ENCODE measurements around the gene CEP250.
"Not testable (repeated sequence)": the region's sequence is repeated elsewhere in the genome, so short reads cannot be mapped to it uniquely, and the experiment has no call there.

Gene CEP250

DNA sequence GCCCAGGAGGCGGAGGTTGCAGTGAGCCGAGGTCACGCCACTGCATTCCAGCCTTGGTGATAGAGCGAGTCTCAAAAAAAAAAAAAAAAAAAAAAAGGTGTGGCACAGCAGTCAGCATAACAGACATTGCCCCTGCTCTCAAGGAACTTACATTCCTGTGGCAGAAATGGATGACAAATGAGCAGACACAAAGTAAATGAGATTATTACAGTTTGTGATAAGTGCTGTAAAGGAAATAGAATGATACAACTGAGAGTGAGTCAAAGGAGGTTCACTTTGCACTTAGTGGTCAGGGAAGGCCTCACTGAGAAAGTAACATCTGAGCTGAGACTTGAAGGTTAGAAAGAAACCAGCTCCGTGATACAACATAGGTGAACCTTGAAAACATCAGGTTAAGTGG lies 36.4 kb downstream of the CEP250 start:
- in situ Hi-C loops (cut with MboI; ENCODE audit: low sequenced_read_pairs): no loop called here

GRCh38 chr20:35492352-35492751 lies 37.0 kb downstream of the CEP250 start:
- in situ Hi-C loops (cut with MboI; ENCODE audit: low sequenced_read_pairs): no loop called here

- in situ Hi-C loops (cut with MboI; ENCODE audit: low sequenced_read_pairs): no loop called here
Measured at GRCh38 chr20:35496481-35496880, 41.1 kb downstream of the CEP250 start.

- in situ Hi-C loops (cut with MboI; ENCODE audit: low sequenced_read_pairs): no loop called here
Measured at GRCh38 chr20:35497320-35497719, 41.9 kb downstream of the CEP250 start.

DNA sequence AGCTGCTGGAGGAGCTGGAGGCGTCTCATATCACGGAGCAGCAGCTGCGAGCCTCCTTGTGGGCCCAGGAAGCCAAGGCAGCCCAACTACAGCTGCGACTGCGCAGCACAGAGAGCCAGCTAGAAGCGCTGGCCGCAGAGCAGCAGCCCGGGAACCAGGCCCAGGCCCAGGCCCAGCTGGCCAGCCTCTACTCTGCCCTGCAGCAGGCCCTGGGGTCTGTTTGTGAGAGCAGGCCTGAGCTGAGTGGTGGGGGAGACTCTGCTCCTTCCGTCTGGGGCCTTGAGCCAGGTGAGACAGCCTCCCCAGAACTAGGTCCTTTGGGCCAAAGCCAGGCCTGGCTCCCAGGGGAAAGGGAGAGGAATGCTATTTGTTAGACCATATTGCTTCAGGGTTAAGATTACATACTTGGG lies 42.4 kb downstream of the CEP250 start:
- in situ Hi-C loops (cut with MboI; ENCODE audit: low sequenced_read_pairs): no loop called here

DNA sequence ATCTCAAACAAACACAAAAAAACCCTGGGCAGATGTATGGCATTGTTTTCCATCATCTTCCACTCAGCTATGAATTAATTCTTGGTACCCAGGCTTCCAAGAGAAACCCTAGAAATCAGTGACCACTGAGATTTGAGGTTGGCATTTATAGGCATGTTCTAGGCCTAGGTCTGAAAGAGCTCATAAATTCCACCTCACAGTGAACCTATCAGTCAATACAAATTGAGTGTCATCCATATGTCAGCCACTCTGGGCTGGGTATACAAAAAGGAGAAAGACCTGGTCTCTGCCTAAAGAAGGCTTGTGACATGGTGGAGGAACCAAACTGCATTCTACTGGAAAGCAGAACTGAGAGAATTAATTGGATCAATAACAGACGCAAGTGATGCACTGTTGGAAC lies 43.9 kb downstream of the CEP250 start:
- in situ Hi-C loops (cut with MboI; ENCODE audit: low sequenced_read_pairs): no loop called here

DNA sequence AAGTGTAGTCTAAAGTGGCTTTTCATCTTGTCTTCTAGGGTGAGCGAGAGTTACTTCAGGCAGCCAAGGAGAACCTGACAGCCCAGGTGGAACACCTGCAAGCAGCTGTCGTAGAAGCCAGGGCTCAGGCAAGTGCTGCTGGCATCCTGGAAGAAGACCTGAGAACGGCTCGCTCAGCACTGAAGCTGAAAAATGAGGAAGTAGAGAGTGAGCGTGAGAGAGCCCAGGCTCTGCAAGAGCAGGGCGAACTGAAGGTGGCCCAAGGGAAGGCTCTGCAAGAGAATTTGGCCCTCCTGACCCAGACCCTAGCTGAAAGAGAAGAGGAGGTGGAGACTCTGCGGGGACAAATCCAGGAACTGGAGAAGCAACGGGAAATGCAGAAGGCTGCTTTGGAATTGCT lies 47.0 kb downstream of the CEP250 start:
- in situ Hi-C loops (cut with MboI; ENCODE audit: low sequenced_read_pairs): no loop called here

DNA sequence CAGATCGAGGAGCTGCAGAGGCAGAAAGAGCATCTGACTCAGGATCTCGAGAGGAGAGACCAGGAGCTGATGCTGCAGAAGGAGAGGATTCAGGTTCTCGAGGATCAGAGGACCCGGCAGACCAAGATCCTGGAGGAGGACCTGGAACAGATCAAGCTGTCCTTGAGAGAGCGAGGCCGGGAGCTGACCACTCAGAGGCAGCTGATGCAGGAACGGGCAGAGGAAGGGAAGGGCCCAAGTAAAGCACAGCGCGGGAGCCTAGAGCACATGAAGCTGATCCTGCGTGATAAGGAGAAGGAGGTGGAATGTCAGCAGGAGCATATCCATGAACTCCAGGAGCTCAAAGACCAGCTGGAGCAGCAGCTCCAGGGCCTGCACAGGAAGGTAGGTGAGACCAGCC lies 47.9 kb downstream of the CEP250 start:
- in situ Hi-C loops (cut with MboI; ENCODE audit: low sequenced_read_pairs): no loop called here

DNA sequence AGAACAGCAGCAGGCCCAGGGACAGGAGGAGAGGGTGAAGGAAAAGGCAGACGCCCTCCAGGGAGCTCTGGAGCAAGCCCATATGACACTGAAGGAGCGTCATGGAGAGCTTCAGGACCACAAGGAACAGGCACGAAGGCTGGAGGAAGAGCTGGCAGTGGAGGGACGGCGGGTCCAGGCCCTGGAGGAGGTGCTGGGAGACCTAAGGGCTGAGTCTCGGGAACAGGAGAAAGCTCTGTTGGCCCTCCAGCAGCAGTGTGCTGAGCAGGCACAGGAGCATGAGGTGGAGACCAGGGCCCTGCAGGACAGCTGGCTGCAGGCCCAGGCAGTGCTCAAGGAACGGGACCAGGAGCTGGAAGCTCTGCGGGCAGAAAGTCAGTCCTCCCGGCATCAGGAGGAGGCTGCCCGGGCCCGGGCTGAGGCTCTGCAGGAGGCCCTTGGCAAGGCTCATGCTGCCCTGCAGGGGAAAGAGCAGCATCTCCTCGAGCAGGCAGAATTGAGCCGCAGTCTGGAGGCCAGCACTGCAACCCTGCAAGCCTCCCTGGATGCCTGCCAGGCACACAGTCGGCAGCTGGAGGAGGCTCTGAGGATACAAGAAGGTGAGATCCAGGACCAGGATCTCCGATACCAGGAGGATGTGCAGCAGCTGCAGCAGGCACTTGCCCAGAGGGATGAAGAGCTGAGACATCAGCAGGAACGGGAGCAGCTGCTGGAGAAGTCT lies 48.6 kb downstream of the CEP250 start:
- in situ Hi-C loops (cut with MboI; ENCODE audit: low sequenced_read_pairs): no loop called here

DNA sequence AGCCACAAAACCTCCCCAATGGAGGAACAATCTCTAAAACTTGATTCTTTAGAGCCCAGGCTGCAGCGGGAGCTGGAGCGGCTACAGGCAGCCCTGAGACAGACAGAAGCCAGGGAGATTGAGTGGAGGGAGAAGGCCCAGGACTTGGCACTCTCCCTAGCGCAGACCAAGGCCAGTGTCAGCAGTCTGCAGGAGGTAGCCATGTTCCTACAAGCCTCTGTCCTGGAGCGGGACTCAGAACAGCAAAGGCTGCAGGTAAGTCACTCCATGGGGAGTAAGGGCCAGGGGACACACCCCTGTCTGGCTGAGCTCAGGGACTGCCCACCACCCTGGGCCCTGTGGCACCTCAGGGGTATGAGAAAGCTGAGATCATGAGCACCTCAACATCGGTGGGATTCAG lies 49.4 kb downstream of the CEP250 start:
- in situ Hi-C loops (cut with MboI; ENCODE audit: low sequenced_read_pairs): no loop called here

DNA sequence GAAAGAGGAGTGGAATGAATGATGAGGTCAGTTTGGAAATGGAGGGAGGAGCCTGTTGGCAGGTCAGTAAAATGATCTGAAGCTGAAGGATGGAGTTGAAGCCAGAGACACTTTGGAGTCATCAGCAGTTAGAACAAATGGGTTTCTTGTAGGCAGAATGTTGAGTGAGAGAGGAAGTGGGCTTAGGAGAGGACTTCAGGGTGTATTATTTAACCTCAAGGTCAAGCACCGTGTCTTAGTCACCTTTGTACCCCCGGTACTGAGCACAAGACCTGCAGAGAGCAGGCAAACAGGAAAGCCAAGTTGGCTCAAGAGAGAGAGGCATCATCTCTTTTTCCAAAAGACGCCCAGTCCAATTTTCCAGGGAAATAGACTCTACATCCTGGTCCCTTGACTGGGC lies 50.8 kb downstream of the CEP250 start:
- in situ Hi-C loops (cut with MboI; ENCODE audit: low sequenced_read_pairs): no loop called here

GRCh38 chr20:35506872-35507638 lies 51.7 kb downstream of the CEP250 start:
- in situ Hi-C loops (cut with MboI; ENCODE audit: low sequenced_read_pairs): no loop called here

GRCh38 chr20:35508493-35509218 lies 53.3 kb downstream of the CEP250 start:
- in situ Hi-C loops (cut with MboI; ENCODE audit: low sequenced_read_pairs): no loop called here

- in situ Hi-C loops (cut with MboI; ENCODE audit: low sequenced_read_pairs): no loop called here
Measured at GRCh38 chr20:35510951-35511735, 55.7 kb downstream of the CEP250 start.

GRCh38 chr20:35511814-35512420 lies 56.5 kb downstream of the CEP250 start:
- in situ Hi-C loops (cut with MboI; ENCODE audit: low sequenced_read_pairs): no loop called here

- in situ Hi-C loops (cut with MboI; ENCODE audit: low sequenced_read_pairs): no loop called here
Measured at GRCh38 chr20:35514371-35514932, 59.1 kb downstream of the CEP250 start.

- in situ Hi-C loops (cut with MboI; ENCODE audit: low sequenced_read_pairs): no loop called here
Measured at GRCh38 chr20:35515341-35515740, 59.9 kb downstream of the CEP250 start.

- in situ Hi-C loops (cut with MboI; ENCODE audit: low sequenced_read_pairs): no loop called here
Measured at GRCh38 chr20:35515949-35516645, 60.7 kb downstream of the CEP250 start.

GRCh38 chr20:35517125-35517524 lies 61.7 kb downstream of the CEP250 start:
- in situ Hi-C loops (cut with MboI; ENCODE audit: low sequenced_read_pairs): no loop called here

- in situ Hi-C loops (cut with MboI; ENCODE audit: low sequenced_read_pairs): not testable (repeated sequence)
Measured at GRCh38 chr20:35517767-35518166, 62.4 kb downstream of the CEP250 start.
